H1 (cell line): ENCODE measurements around the gene SLC17A5. TPM values are rescaled to one million over a fixed set of nuclear protein-coding genes. Genes with fewer than 3 reads are reported as not detected.

Experiments used
- BRCA1 ChIP-seq: IDR thresholded peaks from 2 replicates; pipeline ENCODE4 v1.6.1; 2012; ENCODE audit warnings: low read depth, low read length, improper control_type of control experiment
- EGR1 ChIP-seq: IDR thresholded peaks from 2 replicates; pipeline ENCODE4 v1.6.1; 2011; ENCODE audit warnings: low read depth, low read length, borderline replicate concordance
- NRF1 ChIP-seq: IDR thresholded peaks from 2 replicates; pipeline ENCODE4 v1.6.1; 2011; ENCODE audit warnings: mild to moderate bottlenecking, low read depth, low read length, improper control_type of control experiment
- YY1 ChIP-seq: IDR thresholded peaks from 2 replicates; pipeline ENCODE4 v1.6.1; 2011; ENCODE audit warnings: low read depth, mild to moderate bottlenecking, low read length
- polyA plus RNA-seq, 7 experiments: library from polyadenylated mRNA; depleted of rRNA in 3 of 7; stranded (reverse) in 5 of 7; unstranded in 2 of 7; fragments of >200 nt in 5 of 7; fragments of 200-250 nt in 2 of 7; gene quantifications; 1 replicate in 5 of 7; 2 replicates in 1 of 7; 4 replicates in 1 of 7; pipeline versions ENCODE4 v1.2.1 to v1.2.3, GENCODE V29; 2011 to 2013; ENCODE audit warnings: missing spikeins in 2 of 7, mixed read lengths in 2 of 7
- total RNA-seq: library from RNA; stranded (reverse); fragmentation: NEBNext Ultra II Directional; extraction: Animal tissue kit (Norgen Biotek cat#: 25700); gene quantifications from 2 replicates; pipeline ENCODE4 v1.2.1, GENCODE V29; 2021

The SLC17A5 gene
- total and polyA plus RNA-seq, 2 of the 8 experiments (the other 6 are each of a cell fraction or from before 2014, with no cell fraction given): 11.0 to 11.9 TPM

DNA sequence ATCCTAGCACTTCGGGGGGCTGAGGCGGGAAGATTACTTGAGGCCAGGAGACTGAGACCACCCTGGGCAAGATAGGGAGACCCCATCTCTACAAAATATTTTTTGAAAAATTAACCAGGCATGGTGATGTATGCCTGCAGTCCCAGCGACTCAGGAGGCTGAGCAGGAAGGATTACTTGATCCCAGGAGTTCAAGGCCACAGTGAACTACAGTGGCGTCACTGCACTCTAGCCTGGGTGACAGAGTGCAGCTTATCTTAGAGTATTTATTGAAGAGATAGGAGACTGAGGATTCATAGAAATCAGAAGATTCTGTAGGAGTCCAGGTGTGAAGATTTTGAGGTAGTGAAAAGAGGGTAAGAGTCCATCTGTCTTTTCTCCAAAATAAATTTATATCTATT is 45.0 kb downstream of the SLC17A5 start (continued):
- TF ChIP-seq YY1 (no peak), EGR1 (no peak), BRCA1 (no peak), NRF1 (no peak)
